SK-N-SH (cell line): ENCODE data around the gene RNU1-2. TPM values are rescaled to one million over a fixed set of nuclear protein-coding genes. Genes with fewer than 3 reads are reported as not detected.

Experiments used
- CHD2 ChIP-seq: fragments of 150-350 bp; IDR thresholded peaks from 2 replicates; pipeline ENCODE4 v1.6.1; 2018; ENCODE audit warnings: low read length; ENCODE audit not compliant: partially characterized antibody
- EP300 ChIP-seq, 2 experiments: IDR thresholded peaks; 2 replicates each; pipeline versions ENCODE4 v1.4.0 to v1.6.1; 2012; ENCODE audit warnings: borderline replicate concordance in 1 of 2, low read depth in 1 of 2, low read length in 1 of 2
- FOSL2 ChIP-seq: IDR thresholded peaks from 2 replicates; pipeline ENCODE4 v1.4.0; 2012; ENCODE audit warnings: low read depth, mild to moderate bottlenecking, moderate library complexity, borderline replicate concordance
- FOXJ3 ChIP-seq: sonication (generic); formaldehyde crosslinking; IDR thresholded peaks from 2 replicates; pipeline ENCODE4 v1.5.1; 2020; ENCODE audit warnings: mild to moderate bottlenecking, missing genetic modification reagents
- FOXM1 ChIP-seq: IDR thresholded peaks from 2 replicates; pipeline ENCODE4 v1.4.0; 2012; ENCODE audit warnings: low read depth, mild to moderate bottlenecking
- GABPA ChIP-seq: IDR thresholded peaks from 2 replicates; pipeline ENCODE4 v1.4.0; 2012; ENCODE audit warnings: low read depth, mild to moderate bottlenecking
- GATA2 ChIP-seq: sonication (generic); formaldehyde crosslinking; IDR thresholded peaks from 2 replicates; pipeline ENCODE4 v1.5.0; 2020; ENCODE audit warnings: mild to moderate bottlenecking, missing genetic modification reagents
- IRF3 ChIP-seq: fragments of 150-350 bp; IDR thresholded peaks from 2 replicates; pipeline ENCODE4 v1.6.1; 2016; ENCODE audit warnings: mild to moderate bottlenecking, low read depth, low read length
- MEF2A ChIP-seq: IDR thresholded peaks from 2 replicates; pipeline ENCODE4 v1.4.0; 2012; ENCODE audit warnings: low read depth, borderline replicate concordance
- NFIC ChIP-seq: IDR thresholded peaks from 2 replicates; pipeline ENCODE4 v1.4.0; 2012; ENCODE audit warnings: borderline replicate concordance
- NRF1 ChIP-seq: IDR thresholded peaks from 2 replicates; pipeline ENCODE4 v1.6.1; 2012; ENCODE audit warnings: low read depth, mild to moderate bottlenecking, low read length
- POLR2AphosphoS5 ChIP-seq: IDR thresholded peaks from 2 replicates; pipeline ENCODE4 v1.6.1; 2012; ENCODE audit warnings: low read depth, low read length
- RCOR1 ChIP-seq: fragments of 150-350 bp; IDR thresholded peaks from 2 replicates; pipeline ENCODE4 v1.6.1; 2017; ENCODE audit warnings: antibody characterized with exemption, low read length
- SIN3A ChIP-seq: IDR thresholded peaks from 2 replicates; pipeline ENCODE4 v1.6.1; 2012; ENCODE audit warnings: low read depth, mild to moderate bottlenecking, low read length, moderate library complexity, borderline replicate concordance
- SMC3 ChIP-seq: IDR thresholded peaks from 2 replicates; pipeline ENCODE4 v1.6.1; 2012; ENCODE audit warnings: low read depth, low read length, improper control_type of control experiment
- TCF12 ChIP-seq: IDR thresholded peaks from 2 replicates; pipeline ENCODE4 v1.4.0; 2012
- YY1 ChIP-seq: IDR thresholded peaks from 2 replicates; pipeline ENCODE4 v1.4.0; 2012; ENCODE audit warnings: low read depth, mild to moderate bottlenecking
- polyA plus RNA-seq, 3 experiments: library from polyadenylated mRNA; depleted of rRNA; stranded (reverse); fragments of >200 nt; gene quantifications; 2 replicates each; pipeline ENCODE4 v1.2.3, GENCODE V29; 2012
- TF ChIP-seq, protein P1 (sequence below): fragments of 150-350 bp; IDR thresholded peaks from 2 replicates; pipeline ENCODE4 v1.6.1; 2017; ENCODE audit warnings: antibody characterized with exemption, low read length, low read depth, borderline replicate concordance
- TF ChIP-seq, protein P2 (sequence below): IDR thresholded peaks from 2 replicates; pipeline ENCODE4 v1.4.0; 2012; ENCODE audit warnings: low read depth, borderline replicate concordance
- TF ChIP-seq, protein P3 (sequence below): IDR thresholded peaks from 2 replicates; pipeline ENCODE4 v1.4.0; 2012; ENCODE audit warnings: low read depth
- TF ChIP-seq, protein P4 (sequence below): IDR thresholded peaks from 2 replicates; pipeline ENCODE4 v1.6.1; 2012; ENCODE audit warnings: mild to moderate bottlenecking, low read depth, low read length, moderate library complexity

Gene RNU1-2
- polyA plus RNA-seq, 1 of the 3 experiments (the other 2 are of a cell fraction), result not detected

GRCh38 chr1:16905110-16905867, 9.5 kb downstream of the RNU1-2 start (continued):
- TF ChIP-seq IRF3, result no peak
- TF ChIP-seq FOXJ3 (CRISPR knock-in tag), result no peak
- 0 out of 2 replicates have a peak, but pooled peaks have one; percentile 44 for TF ChIP-seq YY1
- no peak for TF ChIP-seq GATA2 (CRISPR knock-in tag)
- no peak for TF ChIP-seq GABPA
- peak; percentile 67 for TF ChIP-seq CHD2
- TF ChIP-seq NFIC, result no peak; the same call in 1 of the 2 replicates
- no peak for TF ChIP-seq SMC3
- no peak; the same call in 1 of the 2 replicates for TF ChIP-seq RCOR1
- TF ChIP-seq, protein P1, sequence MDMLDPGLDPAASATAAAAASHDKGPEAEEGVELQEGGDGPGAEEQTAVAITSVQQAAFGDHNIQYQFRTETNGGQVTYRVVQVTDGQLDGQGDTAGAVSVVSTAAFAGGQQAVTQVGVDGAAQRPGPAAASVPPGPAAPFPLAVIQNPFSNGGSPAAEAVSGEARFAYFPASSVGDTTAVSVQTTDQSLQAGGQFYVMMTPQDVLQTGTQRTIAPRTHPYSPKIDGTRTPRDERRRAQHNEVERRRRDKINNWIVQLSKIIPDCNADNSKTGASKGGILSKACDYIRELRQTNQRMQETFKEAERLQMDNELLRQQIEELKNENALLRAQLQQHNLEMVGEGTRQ, result no peak
- TF ChIP-seq MEF2A, result no peak
- TF ChIP-seq, protein P2, sequence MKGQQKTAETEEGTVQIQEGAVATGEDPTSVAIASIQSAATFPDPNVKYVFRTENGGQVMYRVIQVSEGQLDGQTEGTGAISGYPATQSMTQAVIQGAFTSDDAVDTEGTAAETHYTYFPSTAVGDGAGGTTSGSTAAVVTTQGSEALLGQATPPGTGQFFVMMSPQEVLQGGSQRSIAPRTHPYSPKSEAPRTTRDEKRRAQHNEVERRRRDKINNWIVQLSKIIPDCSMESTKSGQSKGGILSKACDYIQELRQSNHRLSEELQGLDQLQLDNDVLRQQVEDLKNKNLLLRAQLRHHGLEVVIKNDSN, result 0 out of 2 replicates have a peak, but pooled peaks have one; percentile 11
- TF ChIP-seq EP300 (IDR thresholded peaks at IDR 0.05; ENCODE audit: borderline replicate concordance in 1 of 2, low read depth in 1 of 2, low read length in 1 of 2), result peak in 1 of 2 experiments; percentile 68; a peak in 1 of 4 replicates
- no peak for TF ChIP-seq NRF1
- TF ChIP-seq POLR2AphosphoS5, result peak; percentile 100
- TF ChIP-seq FOXM1, result no peak
- TF ChIP-seq FOSL2, result peak; percentile 45; the same call in 1 of the 2 replicates
- peak; percentile 78; the same call in 1 of the 2 replicates for TF ChIP-seq TCF12
- peak; percentile 100 for TF ChIP-seq SIN3A
- TF ChIP-seq, protein P3, sequence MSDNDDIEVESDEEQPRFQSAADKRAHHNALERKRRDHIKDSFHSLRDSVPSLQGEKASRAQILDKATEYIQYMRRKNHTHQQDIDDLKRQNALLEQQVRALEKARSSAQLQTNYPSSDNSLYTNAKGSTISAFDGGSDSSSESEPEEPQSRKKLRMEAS, result peak; percentile 81; the same call in 1 of the 2 replicates
- TF ChIP-seq, protein P4, sequence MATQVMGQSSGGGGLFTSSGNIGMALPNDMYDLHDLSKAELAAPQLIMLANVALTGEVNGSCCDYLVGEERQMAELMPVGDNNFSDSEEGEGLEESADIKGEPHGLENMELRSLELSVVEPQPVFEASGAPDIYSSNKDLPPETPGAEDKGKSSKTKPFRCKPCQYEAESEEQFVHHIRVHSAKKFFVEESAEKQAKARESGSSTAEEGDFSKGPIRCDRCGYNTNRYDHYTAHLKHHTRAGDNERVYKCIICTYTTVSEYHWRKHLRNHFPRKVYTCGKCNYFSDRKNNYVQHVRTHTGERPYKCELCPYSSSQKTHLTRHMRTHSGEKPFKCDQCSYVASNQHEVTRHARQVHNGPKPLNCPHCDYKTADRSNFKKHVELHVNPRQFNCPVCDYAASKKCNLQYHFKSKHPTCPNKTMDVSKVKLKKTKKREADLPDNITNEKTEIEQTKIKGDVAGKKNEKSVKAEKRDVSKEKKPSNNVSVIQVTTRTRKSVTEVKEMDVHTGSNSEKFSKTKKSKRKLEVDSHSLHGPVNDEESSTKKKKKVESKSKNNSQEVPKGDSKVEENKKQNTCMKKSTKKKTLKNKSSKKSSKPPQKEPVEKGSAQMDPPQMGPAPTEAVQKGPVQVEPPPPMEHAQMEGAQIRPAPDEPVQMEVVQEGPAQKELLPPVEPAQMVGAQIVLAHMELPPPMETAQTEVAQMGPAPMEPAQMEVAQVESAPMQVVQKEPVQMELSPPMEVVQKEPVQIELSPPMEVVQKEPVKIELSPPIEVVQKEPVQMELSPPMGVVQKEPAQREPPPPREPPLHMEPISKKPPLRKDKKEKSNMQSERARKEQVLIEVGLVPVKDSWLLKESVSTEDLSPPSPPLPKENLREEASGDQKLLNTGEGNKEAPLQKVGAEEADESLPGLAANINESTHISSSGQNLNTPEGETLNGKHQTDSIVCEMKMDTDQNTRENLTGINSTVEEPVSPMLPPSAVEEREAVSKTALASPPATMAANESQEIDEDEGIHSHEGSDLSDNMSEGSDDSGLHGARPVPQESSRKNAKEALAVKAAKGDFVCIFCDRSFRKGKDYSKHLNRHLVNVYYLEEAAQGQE, result 0 out of 2 replicates have a peak, but pooled peaks have one; percentile 66
